Mesothelial cell of epicardium (in vitro differentiated cells): ENCODE data around the gene EXOSC10. TPM values are rescaled to one million over a fixed set of nuclear protein-coding genes. Genes with fewer than 3 reads are reported as not detected.
"Not testable (repeated sequence)": the region's sequence is repeated elsewhere in the genome, so short reads cannot be mapped to it uniquely, and the experiment has no call there.

Experiments
- DNase-seq, 2 experiments: peaks; one replicate each; pipeline ENCODE4 v3.0.0; 2021; ENCODE audit warnings: low spot score in 2 of 2; ENCODE audit not compliant: unreplicated experiment in 2 of 2
- H3K27ac Mint-ChIP-seq: 2 replicates; pipeline ENCODE4 v1.8.0; 2021; ENCODE audit warnings: mixed read lengths
- H3K27me3 Mint-ChIP-seq: 2 replicates; pipeline ENCODE4 v1.8.0; 2021; ENCODE audit warnings: low read depth, mixed read lengths
- H3K36me3 Mint-ChIP-seq: 2 replicates; pipeline ENCODE4 v1.8.0; 2021; ENCODE audit warnings: mixed read lengths
- H3K4me1 Mint-ChIP-seq: 2 replicates; pipeline ENCODE4 v1.8.0; 2021; ENCODE audit warnings: mixed read lengths
- H3K4me3 Mint-ChIP-seq: 2 replicates; pipeline ENCODE4 v1.8.0; 2021; ENCODE audit warnings: mild to moderate bottlenecking, moderate library complexity, mixed read lengths
- H3K9me3 Mint-ChIP-seq: 2 replicates; pipeline ENCODE4 v1.8.0; 2021; ENCODE audit warnings: mixed read lengths
- total RNA-seq: library from RNA; stranded (reverse); gene quantifications from 3 replicates; pipeline ENCODE4 v1.2.1, GENCODE V29; 2021
- TF ChIP-seq, protein P1 (sequence below): fragments of 200-600 bp; sonication (generic); IDR thresholded peaks from one replicate; pipeline ENCODE4 v1.5.0; 2021; ENCODE audit warnings: antibody characterized with exemption; ENCODE audit not compliant: unreplicated experiment

Gene EXOSC10
- total RNA-seq, 1 donor from 2014 or later = 76.9 TPM

DNA sequence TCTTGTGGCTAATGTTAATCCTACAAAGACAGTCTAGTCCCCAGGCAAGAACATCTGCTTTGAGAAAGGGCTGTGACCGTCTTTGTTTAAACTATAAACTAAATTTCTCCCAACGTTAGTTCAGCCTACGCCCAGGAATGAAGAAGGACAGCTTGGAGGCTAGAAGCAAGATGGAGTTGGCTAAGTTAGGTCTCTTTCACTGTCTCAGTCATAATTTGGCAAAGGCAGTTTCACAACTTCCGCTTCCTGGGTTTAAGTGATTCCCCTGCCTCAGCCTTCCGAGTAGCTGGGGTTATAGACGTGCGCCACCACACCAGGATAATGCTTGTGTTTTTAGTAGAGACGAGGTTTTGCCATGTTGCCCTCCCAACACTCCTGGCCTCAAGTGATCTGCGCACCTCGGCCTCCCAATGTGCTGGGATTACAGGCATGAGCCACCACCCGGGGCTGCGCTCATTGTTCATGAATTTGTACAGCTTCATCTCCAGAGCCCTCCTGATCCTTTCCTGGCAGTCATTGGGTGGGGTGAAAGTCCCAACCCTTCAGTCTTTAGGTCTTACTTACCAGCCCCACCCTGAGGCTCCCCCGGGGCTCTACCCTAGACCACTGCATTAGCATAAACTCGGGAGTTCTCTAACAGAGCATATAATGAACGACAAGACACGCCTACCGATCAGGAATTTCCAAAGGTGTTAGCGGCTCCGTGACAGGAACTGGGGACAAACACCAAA lies 47.7 kb downstream of the EXOSC10 start:
- no peaks in the 10 kb centered on the region for H3K9me3 Mint-ChIP-seq
- peaks cover 9% of the 10 kb centered on the region for H3K27me3 Mint-ChIP-seq
- no peak overlapping the region for H3K4me3 Mint-ChIP-seq
- H3K36me3 Mint-ChIP-seq = peaks cover 3% of the 10 kb centered on the region
- TF ChIP-seq, protein P1, sequence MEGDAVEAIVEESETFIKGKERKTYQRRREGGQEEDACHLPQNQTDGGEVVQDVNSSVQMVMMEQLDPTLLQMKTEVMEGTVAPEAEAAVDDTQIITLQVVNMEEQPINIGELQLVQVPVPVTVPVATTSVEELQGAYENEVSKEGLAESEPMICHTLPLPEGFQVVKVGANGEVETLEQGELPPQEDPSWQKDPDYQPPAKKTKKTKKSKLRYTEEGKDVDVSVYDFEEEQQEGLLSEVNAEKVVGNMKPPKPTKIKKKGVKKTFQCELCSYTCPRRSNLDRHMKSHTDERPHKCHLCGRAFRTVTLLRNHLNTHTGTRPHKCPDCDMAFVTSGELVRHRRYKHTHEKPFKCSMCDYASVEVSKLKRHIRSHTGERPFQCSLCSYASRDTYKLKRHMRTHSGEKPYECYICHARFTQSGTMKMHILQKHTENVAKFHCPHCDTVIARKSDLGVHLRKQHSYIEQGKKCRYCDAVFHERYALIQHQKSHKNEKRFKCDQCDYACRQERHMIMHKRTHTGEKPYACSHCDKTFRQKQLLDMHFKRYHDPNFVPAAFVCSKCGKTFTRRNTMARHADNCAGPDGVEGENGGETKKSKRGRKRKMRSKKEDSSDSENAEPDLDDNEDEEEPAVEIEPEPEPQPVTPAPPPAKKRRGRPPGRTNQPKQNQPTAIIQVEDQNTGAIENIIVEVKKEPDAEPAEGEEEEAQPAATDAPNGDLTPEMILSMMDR = no peak
- no peak overlapping the region for H3K27ac Mint-ChIP-seq
- no peak for DNase-seq
- no peaks in the 10 kb centered on the region for H3K4me1 Mint-ChIP-seq

DNA sequence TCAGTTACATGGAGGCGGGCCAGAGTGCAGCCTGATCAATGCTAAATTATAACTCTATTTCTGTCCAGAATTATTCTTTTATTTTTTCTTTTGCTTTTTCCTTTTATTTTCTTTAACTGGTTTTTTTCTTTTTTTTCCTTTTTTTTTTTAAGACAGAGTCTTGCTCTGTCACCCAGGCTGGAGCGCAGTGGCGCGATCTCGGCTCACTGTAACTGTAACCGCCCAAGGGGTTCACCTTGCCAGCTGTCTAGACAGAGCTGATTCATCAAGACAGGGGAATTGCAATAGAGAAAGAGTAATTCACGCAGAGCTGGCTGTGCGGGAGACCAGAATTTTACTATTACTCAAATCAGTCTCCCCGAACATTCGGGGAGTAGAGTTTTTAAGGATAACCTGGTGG lies 48.5 kb downstream of the EXOSC10 start:
- not testable (repeated sequence) for H3K4me1 Mint-ChIP-seq, H3K27me3 Mint-ChIP-seq, H3K4me3 Mint-ChIP-seq, H3K36me3 Mint-ChIP-seq, DNase-seq, H3K27ac Mint-ChIP-seq, H3K9me3 Mint-ChIP-seq

- Mint-ChIP-seq H3K36me3 (no peaks in the 10 kb centered on the region), H3K9me3 (no peaks in the 10 kb centered on the region), H3K27me3 (peaks cover 3% of the 10 kb centered on the region), H3K27ac (no peak within 1 kb of the TSS), H3K4me3 (no peak within 1 kb of the TSS), H3K4me1 (no peaks in the 10 kb centered on the region)
- TF ChIP-seq, protein P1 = no peak
- no peak for DNase-seq
These were observed 52.9 kb downstream of the EXOSC10 start, which contains the start of gene MASP2 for GRCh38 chr1:11046625-11047365. Gene MASP2, minus strand, starts transcription at chr1:11047239. Its CDS starts 32 bp downstream, at chr1:11047207.

GRCh38 chr1:11046270-11046566 lies 53.5 kb downstream of the EXOSC10 start:
- H3K27me3 Mint-ChIP-seq = peaks cover 2% of the 10 kb centered on the region

DNA sequence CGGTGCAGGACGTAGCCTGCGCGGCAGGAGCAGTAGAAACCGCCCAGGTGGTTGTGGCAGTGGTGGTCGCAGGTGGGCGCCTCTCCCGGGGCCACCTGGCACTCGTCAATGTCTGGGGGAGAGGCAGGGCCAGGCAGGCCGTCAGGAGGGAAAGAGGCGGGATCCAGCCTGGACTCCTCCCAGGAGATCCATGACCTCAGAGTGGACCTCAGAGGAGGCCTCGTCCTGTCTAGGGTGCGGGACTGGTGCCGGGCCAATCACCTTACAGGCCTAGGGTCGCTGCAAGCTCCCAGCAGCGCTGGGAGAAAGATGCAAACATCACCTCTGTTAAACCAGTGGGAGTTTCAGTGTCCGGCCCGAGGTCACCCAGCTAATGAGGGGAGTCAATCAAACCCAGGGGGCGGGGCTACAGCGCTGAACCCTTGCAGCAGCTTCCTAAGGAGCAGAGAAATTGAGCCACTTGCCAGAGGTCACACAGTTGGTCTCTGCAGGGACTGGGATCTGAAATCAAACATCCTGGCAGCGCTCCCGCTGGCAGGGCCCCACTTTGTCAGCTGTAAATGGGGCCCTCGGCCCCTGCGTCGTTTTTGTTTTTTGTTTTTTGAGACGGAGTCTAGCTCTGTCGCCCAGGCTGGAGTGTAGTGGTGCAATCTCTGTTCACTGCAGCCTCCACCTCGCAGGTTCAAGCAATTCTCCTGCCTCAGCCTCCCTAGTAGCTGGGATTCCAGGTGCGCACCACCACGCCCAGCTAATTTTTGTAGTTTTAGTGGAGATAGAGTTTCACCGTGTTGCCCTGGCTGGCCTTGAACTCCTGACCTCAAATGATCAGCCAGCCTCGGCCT lies 54.0 kb downstream of the EXOSC10 start:
- Mint-ChIP-seq H3K4me1 (no peaks in the 10 kb centered on the region), H3K9me3 (no peaks in the 10 kb centered on the region), H3K27ac (no peak overlapping the region), H3K36me3 (no peaks in the 10 kb centered on the region), H3K27me3 (no peaks in the 10 kb centered on the region), H3K4me3 (no peak overlapping the region)
- DNase-seq = no peak
- TF ChIP-seq, protein P1 = no peak

More at GRCh38 chr1:11046270-11046566, 53.5 kb downstream of the EXOSC10 start:
- DNase-seq = no peak
- Mint-ChIP-seq H3K9me3 (no peaks in the 10 kb centered on the region), H3K4me3 (no peak overlapping the region), H3K36me3 (no peaks in the 10 kb centered on the region), H3K27ac (no peak overlapping the region), H3K4me1 (no peaks in the 10 kb centered on the region)
- TF ChIP-seq, protein P1 = no peak
